ENCODE measurements around the gene BPIFB1. TPM values are rescaled to one million over a fixed set of nuclear protein-coding genes. Genes with fewer than 3 reads are reported as not detected.

BPIFB1 gene
- total and polyA plus RNA-seq, 2 donors (not counting 3 experiments of a cell fraction or from before 2014, with no cell fraction given), result not detected

DNA sequence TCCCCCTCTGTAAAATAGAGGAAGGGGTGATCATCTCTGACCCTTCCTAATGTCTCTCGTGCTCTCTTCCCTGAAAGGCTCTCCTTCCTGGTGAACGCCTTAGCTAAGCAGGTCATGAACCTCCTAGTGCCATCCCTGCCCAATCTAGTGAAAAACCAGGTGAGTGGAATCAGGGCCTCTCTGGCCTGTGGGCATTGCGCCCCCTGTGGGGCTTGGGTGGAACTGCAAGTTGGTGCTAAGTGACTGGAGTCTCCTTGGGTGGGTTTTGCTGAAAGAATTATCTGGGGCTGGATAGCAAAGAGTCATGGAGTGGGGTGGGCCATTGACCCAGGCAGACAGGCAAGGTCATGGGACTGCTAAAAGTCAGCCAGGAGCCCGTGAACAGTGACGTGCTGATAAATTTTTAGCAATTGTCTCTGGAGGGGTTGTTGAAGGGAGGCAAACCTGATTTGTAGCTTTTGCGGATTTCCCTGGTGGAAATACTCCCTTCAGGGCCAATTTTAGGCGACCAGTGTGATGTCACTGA is 8.9 kb downstream of the BPIFB1 start:
- H3K9ac ChIP-seq (replicated peaks; ENCODE audit: extremely low read depth, insufficient read depth, low read length), result no peak overlapping the region
- H3K36me3 ChIP-seq (ENCODE audit: control insufficient read depth in 2 of 2, extremely low read depth in 1 of 2, insufficient read depth in 2 of 2, low read length in 2 of 2), result no peaks in the 10 kb centered on the region
- intact Hi-C loops (cut with micrococcal nuclease), result loop anchor here (1.0 kb wide), 1 partner anchor 390 kb away; no protein-coding TSS in a partner anchor
- peaks cover 0 to 2% of the 10 kb centered on the region in 2 experiments for H3K27me3 ChIP-seq (ENCODE audit: control insufficient read depth in 2 of 2, insufficient read depth in 2 of 2, low read length in 2 of 2)
- TF ChIP-seq POLR2A (IDR thresholded peaks at IDR 0.05; ENCODE audit: low read depth, low read length), result no peak
- TF ChIP-seq, protein P1, sequence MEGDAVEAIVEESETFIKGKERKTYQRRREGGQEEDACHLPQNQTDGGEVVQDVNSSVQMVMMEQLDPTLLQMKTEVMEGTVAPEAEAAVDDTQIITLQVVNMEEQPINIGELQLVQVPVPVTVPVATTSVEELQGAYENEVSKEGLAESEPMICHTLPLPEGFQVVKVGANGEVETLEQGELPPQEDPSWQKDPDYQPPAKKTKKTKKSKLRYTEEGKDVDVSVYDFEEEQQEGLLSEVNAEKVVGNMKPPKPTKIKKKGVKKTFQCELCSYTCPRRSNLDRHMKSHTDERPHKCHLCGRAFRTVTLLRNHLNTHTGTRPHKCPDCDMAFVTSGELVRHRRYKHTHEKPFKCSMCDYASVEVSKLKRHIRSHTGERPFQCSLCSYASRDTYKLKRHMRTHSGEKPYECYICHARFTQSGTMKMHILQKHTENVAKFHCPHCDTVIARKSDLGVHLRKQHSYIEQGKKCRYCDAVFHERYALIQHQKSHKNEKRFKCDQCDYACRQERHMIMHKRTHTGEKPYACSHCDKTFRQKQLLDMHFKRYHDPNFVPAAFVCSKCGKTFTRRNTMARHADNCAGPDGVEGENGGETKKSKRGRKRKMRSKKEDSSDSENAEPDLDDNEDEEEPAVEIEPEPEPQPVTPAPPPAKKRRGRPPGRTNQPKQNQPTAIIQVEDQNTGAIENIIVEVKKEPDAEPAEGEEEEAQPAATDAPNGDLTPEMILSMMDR (IDR thresholded peaks at IDR 0.05; ENCODE audit: extremely low read depth in 1 of 2, insufficient read depth in 1 of 2, low read depth in 1 of 2, low read length in 2 of 2), result peak; percentile 94 to 95
- TF ChIP-seq FOS (IDR thresholded peaks at IDR 0.05; ENCODE audit: borderline replicate concordance, insufficient read depth, low read length), result no peak
- BruUV-seq (replicated peaks), result no TSS peak
- no peaks in the 10 kb centered on the region for H3K9me1 ChIP-seq (replicated peaks; ENCODE audit: control insufficient read depth, extremely low read depth, insufficient read depth, low read length)
- POLR2A ChIA-PET, result no interaction called here
- dilution Hi-C loops (cut with MboI; ENCODE audit: extremely low pct_ligation_motif_present, low sequenced_read_pairs), result no loop called here
- no peak overlapping the region for H3K27ac ChIP-seq (ENCODE audit: insufficient read depth, low read depth, low read length)
- CTCF ChIA-PET, result interaction anchor here (0.7 to 3.5 kb wide), 6 partner anchors 12 to 390 kb away, joined by 3 to 17 read pairs (median 4); no protein-coding TSS in a partner anchor
- no peak for FAIRE-seq
- peak; percentile 26 for DNase-seq (ENCODE audit: low read depth, low spot score)
- H3K9me3 ChIP-seq (replicated peaks; ENCODE audit: control insufficient read depth, insufficient read depth, low read length), result no peaks in the 10 kb centered on the region
- no peak overlapping the region for H3K4me2 ChIP-seq (ENCODE audit: insufficient read depth, low read length)
- H3K79me2 ChIP-seq (ENCODE audit: control insufficient read depth, insufficient read depth, low read length), result no peaks in the 10 kb centered on the region
- no peak overlapping the region for H2AFZ ChIP-seq (ENCODE audit: low read depth, low read length)
- H3K4me3 ChIP-seq (replicated peaks in 1 of 3; ENCODE audit: insufficient read depth in 1 of 3, low read depth in 1 of 3, low read length in 3 of 3), result no peak overlapping the region
- H4K20me1 ChIP-seq (replicated peaks; ENCODE audit: control insufficient read depth, extremely low read depth, insufficient read depth, low read length), result no peaks in the 10 kb centered on the region
- H3K4me1 ChIP-seq (ENCODE audit: control insufficient read depth, extremely low read depth, insufficient read depth, low read length), result no peaks in the 10 kb centered on the region

DNA sequence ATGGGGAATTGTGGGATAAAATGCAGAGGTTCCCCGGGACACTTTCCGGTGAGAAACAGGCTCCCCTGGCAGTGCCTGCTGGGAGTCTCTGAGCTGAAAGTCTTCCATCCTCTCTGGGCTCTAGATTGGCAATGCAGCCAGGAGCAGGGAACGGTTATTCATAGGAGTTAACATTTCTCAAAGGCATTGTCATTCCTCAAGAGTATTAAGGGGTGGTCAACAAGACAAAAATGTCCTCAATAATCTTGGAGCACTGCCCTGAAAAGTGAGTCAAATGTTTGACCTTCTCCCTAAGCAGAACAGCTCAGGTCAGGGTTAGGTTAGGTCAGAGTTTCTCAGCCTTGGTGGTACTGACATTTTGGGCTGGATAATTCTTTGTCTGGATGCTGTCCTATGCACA is 13.2 kb downstream of the BPIFB1 start:
- Histone ChIP-seq H3K36me3 (ENCODE audit: control insufficient read depth in 2 of 2, extremely low read depth in 1 of 2, insufficient read depth in 2 of 2, low read length in 2 of 2) (no peaks in the 10 kb centered on the region), H3K27ac (ENCODE audit: insufficient read depth, low read depth, low read length) (no peak overlapping the region), H3K4me2 (ENCODE audit: insufficient read depth, low read length) (no peak overlapping the region), H3K27me3 (ENCODE audit: control insufficient read depth in 2 of 2, insufficient read depth in 2 of 2, low read length in 2 of 2) (peaks cover 0 to 4% of the 10 kb centered on the region in 2 experiments), H3K9me1 (replicated peaks; ENCODE audit: control insufficient read depth, extremely low read depth, insufficient read depth, low read length) (no peaks in the 10 kb centered on the region), H4K20me1 (replicated peaks; ENCODE audit: control insufficient read depth, extremely low read depth, insufficient read depth, low read length) (no peaks in the 10 kb centered on the region), H3K9me3 (replicated peaks; ENCODE audit: control insufficient read depth, insufficient read depth, low read length) (no peaks in the 10 kb centered on the region), H3K4me3 (replicated peaks in 1 of 3; ENCODE audit: insufficient read depth in 1 of 3, low read depth in 1 of 3, low read length in 3 of 3) (no peak overlapping the region), H3K79me2 (ENCODE audit: control insufficient read depth, insufficient read depth, low read length) (no peaks in the 10 kb centered on the region), H2AFZ (ENCODE audit: low read depth, low read length) (no peak overlapping the region), H3K4me1 (ENCODE audit: control insufficient read depth, extremely low read depth, insufficient read depth, low read length) (no peaks in the 10 kb centered on the region), H3K9ac (replicated peaks; ENCODE audit: extremely low read depth, insufficient read depth, low read length) (no peak overlapping the region)
- TF ChIP-seq, protein P1 (IDR thresholded peaks at IDR 0.05; ENCODE audit: extremely low read depth in 1 of 2, insufficient read depth in 1 of 2, low read depth in 1 of 2, low read length in 2 of 2), result no peak
- TF ChIP-seq POLR2A (IDR thresholded peaks at IDR 0.05; ENCODE audit: low read depth, low read length) (no peak), POLR2AphosphoS5 (IDR thresholded peaks at IDR 0.05; ENCODE audit: insufficient read depth, low read depth, low read length) (no peak), EZH2 (IDR thresholded peaks at IDR 0.05; ENCODE audit: borderline replicate concordance, low read depth, low read length, severe bottlenecking) (no peak), FOS (IDR thresholded peaks at IDR 0.05; ENCODE audit: borderline replicate concordance, insufficient read depth, low read length) (no peak), GATA2 (IDR thresholded peaks at IDR 0.05; ENCODE audit: insufficient read depth, insufficient read length, low read depth, low read length) (no peak), MYC (IDR thresholded peaks at IDR 0.05; ENCODE audit: low read depth, low read length) (no peak), JUN (IDR thresholded peaks at IDR 0.05; ENCODE audit: borderline replicate concordance, insufficient read depth, insufficient read length, low read depth) (no peak)
- TF ChIP-seq, protein P2, sequence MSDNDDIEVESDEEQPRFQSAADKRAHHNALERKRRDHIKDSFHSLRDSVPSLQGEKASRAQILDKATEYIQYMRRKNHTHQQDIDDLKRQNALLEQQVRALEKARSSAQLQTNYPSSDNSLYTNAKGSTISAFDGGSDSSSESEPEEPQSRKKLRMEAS (IDR thresholded peaks at IDR 0.05; ENCODE audit: insufficient read depth, insufficient read length), result no peak
- DNase-seq (ENCODE audit: low read depth, low spot score), result no peak
- no TSS peak for BruUV-seq (replicated peaks)
- intact Hi-C loops (cut with micrococcal nuclease) (no loop called here), dilution Hi-C loops (cut with MboI; ENCODE audit: extremely low pct_ligation_motif_present, low sequenced_read_pairs) (no loop called here)
- no peak for FAIRE-seq
- CTCF ChIA-PET, result interaction anchor here (3.2 kb wide), 1 partner anchor 34 kb away, joined by 11 read pairs; no protein-coding TSS in a partner anchor
- POLR2A ChIA-PET, result no interaction called here
